ENCODE measurements around the gene SLC6A18. TPM values are rescaled to one million over a fixed set of nuclear protein-coding genes. Genes with fewer than 3 reads are reported as not detected.
A peak's percentile ranks its signal among the peaks of the same experiment; 100 is the strongest.

SLC6A18 gene
- total RNA-seq, 2 donors from 2014 or later = not detected

- ATAC-seq (replicated peaks in 1 of 2) (no peak), DNase-seq (no peak)
- H3K9me3 Mint-ChIP-seq = no peaks in the 10 kb centered on the region
- no peak overlapping the region for H3K27ac Mint-ChIP-seq
- no peak overlapping the region for H3K4me3 Mint-ChIP-seq
- no peaks in the 10 kb centered on the region for H3K4me1 Mint-ChIP-seq (ENCODE audit: low read depth)
- no peaks in the 10 kb centered on the region for H3K36me3 Mint-ChIP-seq (ENCODE audit: insufficient read depth in 2 of 2)
- no peaks in the 10 kb centered on the region for H3K27me3 Mint-ChIP-seq (ENCODE audit: low read depth)
These were observed 19.1 kb downstream of the SLC6A18 start for GRCh38 chr5:1244255-1244654.

GRCh38 chr5:1244976-1245375 is 19.8 kb downstream of the SLC6A18 start:
- Mint-ChIP-seq H3K9me3 (no peaks in the 10 kb centered on the region), H3K4me3 (no peak overlapping the region), H3K27ac (no peak overlapping the region), H3K4me1 (ENCODE audit: low read depth) (no peaks in the 10 kb centered on the region), H3K27me3 (ENCODE audit: low read depth) (no peaks in the 10 kb centered on the region), H3K36me3 (ENCODE audit: insufficient read depth in 2 of 2) (no peaks in the 10 kb centered on the region)
- ATAC-seq (replicated peaks in 1 of 2) (no peak), DNase-seq (no peak)

GRCh38 chr5:1245905-1246576 is 20.9 kb downstream of the SLC6A18 start:
- H3K4me3 Mint-ChIP-seq = no peak overlapping the region
- ATAC-seq (replicated peaks in 1 of 2) (no peak), DNase-seq (no peak)
- no peaks in the 10 kb centered on the region for H3K4me1 Mint-ChIP-seq (ENCODE audit: low read depth)
- H3K27me3 Mint-ChIP-seq (ENCODE audit: low read depth) = no peaks in the 10 kb centered on the region
- H3K36me3 Mint-ChIP-seq (ENCODE audit: insufficient read depth in 2 of 2) = no peaks in the 10 kb centered on the region
- no peak overlapping the region for H3K27ac Mint-ChIP-seq
- H3K9me3 Mint-ChIP-seq = no peaks in the 10 kb centered on the region

GRCh38 chr5:1246711-1247431 is 21.7 kb downstream of the SLC6A18 start:
- DNase-seq (no peak), ATAC-seq (replicated peaks in 1 of 2) (no peak)
- H3K4me1 Mint-ChIP-seq (ENCODE audit: low read depth) = no peaks in the 10 kb centered on the region
- H3K27ac Mint-ChIP-seq = no peak overlapping the region
- no peak overlapping the region for H3K4me3 Mint-ChIP-seq
- H3K36me3 Mint-ChIP-seq (ENCODE audit: insufficient read depth in 2 of 2) = no peaks in the 10 kb centered on the region
- H3K27me3 Mint-ChIP-seq (ENCODE audit: low read depth) = no peaks in the 10 kb centered on the region
- H3K9me3 Mint-ChIP-seq = no peaks in the 10 kb centered on the region

- Mint-ChIP-seq H3K9me3 (no peaks in the 10 kb centered on the region), H3K27me3 (ENCODE audit: low read depth) (no peaks in the 10 kb centered on the region), H3K4me1 (ENCODE audit: low read depth) (no peaks in the 10 kb centered on the region), H3K27ac (no peak overlapping the region), H3K4me3 (no peak overlapping the region), H3K36me3 (ENCODE audit: insufficient read depth in 2 of 2) (no peaks in the 10 kb centered on the region)
- ATAC-seq (replicated peaks in 1 of 2) (no peak), DNase-seq (no peak)
These were observed 22.6 kb downstream of the SLC6A18 start for GRCh38 chr5:1247811-1248210.

GRCh38 chr5:1249366-1250280 is 24.4 kb downstream of the SLC6A18 start:
- ATAC-seq (replicated peaks in 1 of 2) (no peak), DNase-seq (no peak)
- Mint-ChIP-seq H3K27ac (no peak overlapping the region), H3K36me3 (ENCODE audit: insufficient read depth in 2 of 2) (no peaks in the 10 kb centered on the region), H3K9me3 (no peaks in the 10 kb centered on the region), H3K4me3 (no peak overlapping the region), H3K4me1 (ENCODE audit: low read depth) (peaks cover 3% of the 10 kb centered on the region), H3K27me3 (ENCODE audit: low read depth) (no peaks in the 10 kb centered on the region)

- no peak overlapping the region for H3K27ac Mint-ChIP-seq
- H3K9me3 Mint-ChIP-seq = no peaks in the 10 kb centered on the region
- H3K4me1 Mint-ChIP-seq (ENCODE audit: low read depth) = peaks cover 18% of the 10 kb centered on the region
- H3K36me3 Mint-ChIP-seq (ENCODE audit: insufficient read depth in 2 of 2) = no peaks in the 10 kb centered on the region
- no peak for ATAC-seq (replicated peaks in 1 of 2)
- no peak for DNase-seq
- H3K4me3 Mint-ChIP-seq = no peak overlapping the region
- H3K27me3 Mint-ChIP-seq (ENCODE audit: low read depth) = no peaks in the 10 kb centered on the region
These were observed 26.7 kb downstream of the SLC6A18 start for GRCh38 chr5:1251678-1252580.

- Mint-ChIP-seq H3K27me3 (ENCODE audit: low read depth) (no peaks in the 10 kb centered on the region), H3K36me3 (ENCODE audit: insufficient read depth in 2 of 2) (no peaks in the 10 kb centered on the region), H3K4me1 (ENCODE audit: low read depth) (peaks cover 18% of the 10 kb centered on the region), H3K9me3 (no peaks in the 10 kb centered on the region), H3K27ac (no peak overlapping the region), H3K4me3 (no peak overlapping the region)
- DNase-seq (no peak), ATAC-seq (replicated peaks in 1 of 2) (no peak)
These were observed 27.5 kb downstream of the SLC6A18 start for GRCh38 chr5:1252681-1253080.

- no peaks in the 10 kb centered on the region for H3K36me3 Mint-ChIP-seq (ENCODE audit: insufficient read depth in 2 of 2)
- ATAC-seq (replicated peaks in 1 of 2) (no peak), DNase-seq (no peak)
- no peaks in the 10 kb centered on the region for H3K27me3 Mint-ChIP-seq (ENCODE audit: low read depth)
- H3K9me3 Mint-ChIP-seq = no peaks in the 10 kb centered on the region
- no peak overlapping the region for H3K27ac Mint-ChIP-seq
- H3K4me1 Mint-ChIP-seq (ENCODE audit: low read depth) = peaks cover 18% of the 10 kb centered on the region
- no peak overlapping the region for H3K4me3 Mint-ChIP-seq
These were observed 28.4 kb downstream of the SLC6A18 start for GRCh38 chr5:1253456-1254105.

GRCh38 chr5:1254196-1254595 is 29.0 kb downstream of the SLC6A18 start:
- H3K36me3 Mint-ChIP-seq (ENCODE audit: insufficient read depth in 2 of 2) = no peaks in the 10 kb centered on the region
- peaks cover 18% of the 10 kb centered on the region for H3K4me1 Mint-ChIP-seq (ENCODE audit: low read depth)
- DNase-seq (no peak), ATAC-seq (replicated peaks in 1 of 2) (no peak)
- H3K9me3 Mint-ChIP-seq = no peaks in the 10 kb centered on the region
- H3K4me3 Mint-ChIP-seq = no peak overlapping the region
- no peak overlapping the region for H3K27ac Mint-ChIP-seq
- H3K27me3 Mint-ChIP-seq (ENCODE audit: low read depth) = no peaks in the 10 kb centered on the region

GRCh38 chr5:1255081-1255561 is 29.9 kb downstream of the SLC6A18 start:
- Mint-ChIP-seq H3K36me3 (ENCODE audit: insufficient read depth in 2 of 2) (no peaks in the 10 kb centered on the region), H3K27ac (no peak overlapping the region)

GRCh38 chr5:1256776-1257175 is 31.6 kb downstream of the SLC6A18 start:
- ATAC-seq (replicated peaks in 1 of 2) = no peak
- Mint-ChIP-seq H3K27me3 (ENCODE audit: low read depth) (no peaks in the 10 kb centered on the region), H3K27ac (no peak overlapping the region), H3K4me1 (ENCODE audit: low read depth) (peaks cover 18% of the 10 kb centered on the region), H3K36me3 (ENCODE audit: insufficient read depth in 2 of 2) (no peaks in the 10 kb centered on the region), H3K4me3 (no peak overlapping the region), H3K9me3 (no peaks in the 10 kb centered on the region)
- DNase-seq = no peak

More at GRCh38 chr5:1255081-1255561, 29.9 kb downstream of the SLC6A18 start:
- Mint-ChIP-seq H3K4me3 (peak overlapping the region; percentile 5 to 36), H3K4me1 (ENCODE audit: low read depth) (peaks cover 18% of the 10 kb centered on the region), H3K9me3 (no peaks in the 10 kb centered on the region), H3K27me3 (ENCODE audit: low read depth) (no peaks in the 10 kb centered on the region)
- peak; percentile 73 to 77 for ATAC-seq (replicated peaks in 1 of 2)
- peak; percentile 21 to 30 for DNase-seq

Data from activated T-cell treated with anti-CD3 and anti-CD28 coated beads, Interleukin-2, amount 50 U/mL, for 72 hours (primary cell).